H9 (cell line): Measurements from ENCODE around the gene TENM3. TPM values are rescaled to one million over a fixed set of nuclear protein-coding genes. Genes with fewer than 3 reads are reported as not detected.

ENCODE experiments used
- DNase-seq: peaks from one replicate; pipeline ENCODE4 v3.0.0-alpha.2; 2017
- H2AFZ ChIP-seq: one replicate; pipeline ENCODE4 v1.6.1; 2013; ENCODE audit warnings: mild to moderate bottlenecking, low read length, control low read depth, moderate library complexity
- H2AK5ac ChIP-seq: 2 replicates; pipeline ENCODE4 v1.6.1; 2013; ENCODE audit warnings: low read length, control low read depth, mixed read lengths; ENCODE audit not compliant: insufficient read length
- H2BK120ac ChIP-seq: one replicate; pipeline ENCODE4 v1.6.1; 2013; ENCODE audit warnings: low read depth, mild to moderate bottlenecking, low read length, control low read depth, inconsistent platforms; ENCODE audit not compliant: poor library complexity, severe bottlenecking
- H2BK12ac ChIP-seq: 2 replicates; pipeline ENCODE4 v1.6.1; 2013; ENCODE audit warnings: low read length, control low read depth, mixed read lengths, low read depth; ENCODE audit not compliant: insufficient read length
- H2BK15ac ChIP-seq: 2 replicates; pipeline ENCODE4 v1.6.1; 2013; ENCODE audit warnings: low read depth, low read length, control low read depth
- H2BK20ac ChIP-seq: one replicate; pipeline ENCODE4 v1.6.1; 2013; ENCODE audit warnings: low read depth, mild to moderate bottlenecking, low read length, control low read depth, inconsistent platforms; ENCODE audit not compliant: poor library complexity, severe bottlenecking
- H2BK5ac ChIP-seq: 2 replicates; pipeline ENCODE4 v1.6.1; 2013; ENCODE audit warnings: low read length, control low read depth, mixed read lengths; ENCODE audit not compliant: insufficient read length
- H3K14ac ChIP-seq: 2 replicates; pipeline ENCODE4 v1.6.1; 2013; ENCODE audit warnings: low read length, control low read depth; ENCODE audit not compliant: insufficient read depth
- H3K18ac ChIP-seq: 2 replicates; pipeline ENCODE4 v1.6.1; 2013; ENCODE audit warnings: low read depth, mild to moderate bottlenecking, mixed read lengths, low read length, control low read depth; ENCODE audit not compliant: insufficient read length
- H3K23ac ChIP-seq: 2 replicates; pipeline ENCODE4 v1.6.1; 2013; ENCODE audit warnings: low read length, control low read depth, mixed read lengths, low read depth; ENCODE audit not compliant: insufficient read length
- H3K23me2 ChIP-seq: 2 replicates; pipeline ENCODE4 v1.6.1; 2013; ENCODE audit warnings: low read depth, mild to moderate bottlenecking, mixed read lengths, low read length, control low read depth; ENCODE audit not compliant: insufficient read length, poor library complexity, severe bottlenecking
- H3K27ac ChIP-seq: 2 replicates; pipeline ENCODE4 v1.5.1; 2013; ENCODE audit warnings: low read length, control low read depth, mixed read lengths, low read depth; ENCODE audit not compliant: insufficient read length
- H3K27me3 ChIP-seq: 2 replicates; pipeline ENCODE4 v1.6.1; 2013; ENCODE audit warnings: low read length, control low read depth, inconsistent platforms; ENCODE audit not compliant: insufficient read depth
- H3K4ac ChIP-seq: 2 replicates; pipeline ENCODE4 v1.6.1; 2013; ENCODE audit warnings: low read depth, mild to moderate bottlenecking, control low read depth, inconsistent platforms, low read length, moderate library complexity
- H3K4me1 ChIP-seq: 2 replicates; pipeline ENCODE4 v1.6.1; 2013; ENCODE audit warnings: low read length, control low read depth, inconsistent platforms; ENCODE audit not compliant: insufficient read depth
- H3K4me2 ChIP-seq: 2 replicates; pipeline ENCODE4 v1.6.1; 2013; ENCODE audit warnings: low read length, control low read depth, mixed read lengths; ENCODE audit not compliant: insufficient read length, insufficient read depth
- H3K56ac ChIP-seq: 2 replicates; pipeline ENCODE4 v1.6.1; 2013; ENCODE audit warnings: low read depth, mild to moderate bottlenecking, mixed read lengths, low read length, control low read depth; ENCODE audit not compliant: insufficient read length
- H3K79me1 ChIP-seq: 2 replicates; pipeline ENCODE4 v1.6.1; 2013; ENCODE audit warnings: low read depth, mild to moderate bottlenecking, moderate library complexity, low read length, control low read depth, inconsistent platforms; ENCODE audit not compliant: insufficient read depth, poor library complexity, severe bottlenecking
- H3K79me2 ChIP-seq: 2 replicates; pipeline ENCODE4 v1.6.1; 2013; ENCODE audit warnings: low read length, control low read depth, inconsistent platforms; ENCODE audit not compliant: insufficient read depth
- H3K9ac ChIP-seq: 2 replicates; pipeline ENCODE4 v1.6.1; 2013; ENCODE audit warnings: low read length, control low read depth, mixed read lengths; ENCODE audit not compliant: insufficient read length; ENCODE audit errors: extremely low read depth
- H3K9me3 ChIP-seq: one replicate; pipeline ENCODE4 v1.6.1; 2013; ENCODE audit warnings: low read depth, low read length, inconsistent platforms; ENCODE audit not compliant: control insufficient read depth
- H3T11ph ChIP-seq: one replicate; pipeline ENCODE4 v1.6.1; 2013; ENCODE audit warnings: mild to moderate bottlenecking, low read length, control low read depth, inconsistent platforms
- H4K20me1 ChIP-seq: one replicate; pipeline ENCODE4 v1.6.1; 2013; ENCODE audit not compliant: control insufficient read depth, insufficient read length, insufficient read depth
- H4K5ac ChIP-seq: 2 replicates; pipeline ENCODE4 v1.6.1; 2013; ENCODE audit warnings: low read depth, mild to moderate bottlenecking, mixed read lengths, low read length, control low read depth; ENCODE audit not compliant: insufficient read length
- H4K8ac ChIP-seq: replicated peaks from 2 replicates; pipeline ENCODE4 v1.6.1; 2013; ENCODE audit warnings: low read length, control low read depth, mixed read lengths, low read depth; ENCODE audit not compliant: insufficient read length
- H4K91ac ChIP-seq: 2 replicates; pipeline ENCODE4 v1.6.1; 2013; ENCODE audit warnings: low read depth, mild to moderate bottlenecking, moderate library complexity, mixed read lengths, low read length, control low read depth; ENCODE audit not compliant: insufficient read length
- H3K27ac Mint-ChIP-seq, 3 experiments: 2 replicates in 2 of 3; 3 replicates in 1 of 3; pipeline ENCODE4 v1.8.0; 2020 to 2021; ENCODE audit warnings: mixed read lengths in 3 of 3, mild to moderate bottlenecking in 1 of 3, moderate library complexity in 1 of 3
- H3K27me3 Mint-ChIP-seq: 2 replicates; pipeline ENCODE4 v1.8.0; 2021; ENCODE audit warnings: low read depth, mild to moderate bottlenecking, moderate library complexity, mixed read lengths
- H3K36me3 Mint-ChIP-seq, 3 experiments: 2 replicates in 2 of 3; 3 replicates in 1 of 3; pipeline ENCODE4 v1.8.0; 2020 to 2021; ENCODE audit warnings: low read depth in 3 of 3, mixed read lengths in 3 of 3; ENCODE audit not compliant: insufficient read depth in 1 of 3
- H3K4me1 Mint-ChIP-seq, 2 experiments: 2 replicates each; pipeline ENCODE4 v1.8.0; 2020; ENCODE audit warnings: mixed read lengths in 2 of 2
- H3K4me3 Mint-ChIP-seq, 2 experiments: 2 replicates in 1 of 2; 3 replicates in 1 of 2; pipeline ENCODE4 v1.8.0; 2020 to 2021; ENCODE audit warnings: mild to moderate bottlenecking in 2 of 2, mixed read lengths in 2 of 2, moderate library complexity in 1 of 2
- H3K9me3 Mint-ChIP-seq, 2 experiments: 2 replicates in 1 of 2; 3 replicates in 1 of 2; pipeline ENCODE4 v1.8.0; 2020; ENCODE audit warnings: mild to moderate bottlenecking in 2 of 2, mixed read lengths in 2 of 2, moderate library complexity in 1 of 2
- CTCF ChIP-seq: fragments of 200-600 bp; sonication (generic); conservative IDR thresholded peaks from 3 replicates; pipeline ENCODE4 v1.8.0; 2021; ENCODE audit warnings: antibody characterized with exemption, mild to moderate bottlenecking
- WGBS: extraction: QIAGEN DNeasy Blood & Tissue Kit; methylation state at CpG from one replicate; pipeline ENCODE4 v1.1.7; 2013; ENCODE audit warnings: missing lambda C conversion rate, low lambda C conversion rate, mixed read lengths; ENCODE audit not compliant: insufficient read length; ENCODE audit errors: extremely low coverage; 5-methylcytosine and 5-hydroxymethylcytosine counted together
- total RNA-seq: library from RNA; stranded (reverse); gene quantifications from 2 replicates; pipeline ENCODE4 v1.2.1, GENCODE V29; 2021

Gene TENM3
- total RNA-seq, 1 experiment from 2014 or later = 49.6 TPM

- Mint-ChIP-seq H3K4me1 (peaks cover 33 to 45% of the 10 kb centered on the region in 2 experiments), H3K27me3 (peaks cover 16% of the 10 kb centered on the region), H3K27ac (peak overlapping the region in 2 of 3 experiments; percentile 25 to 72; a peak in 1 of 7 replicates), H3K9me3 (no peaks in the 10 kb centered on the region), H3K36me3 (no peaks in the 10 kb centered on the region), H3K4me3 (peak overlapping the region; percentile 85 to 90)
- Histone ChIP-seq H2BK5ac (no peak overlapping the region), H2BK20ac (no peak overlapping the region), H3K4me2 (peak overlapping the region; percentile 99), H3K79me2 (peaks cover 2% of the 10 kb centered on the region; the same call in 1 of the 2 replicates), H3K14ac (peak overlapping the region; percentile 71; the same call in 1 of the 2 replicates), H3K56ac (no peak overlapping the region), H4K5ac (no peak overlapping the region), H2BK15ac (no peak overlapping the region), H3K9me3 (no peaks in the 10 kb centered on the region), H4K8ac (no peak overlapping the region), H3K79me1 (no peaks in the 10 kb centered on the region), H3K18ac (no peak overlapping the region), H3K4ac (no peak overlapping the region), H3K23me2 (peaks cover 6% of the 10 kb centered on the region), H3K4me1 (no peaks in the 10 kb centered on the region), H2AFZ (no peak overlapping the region), H2AK5ac (no peak overlapping the region), H3K27ac (no peak overlapping the region), H4K20me1 (no peaks in the 10 kb centered on the region), H2BK12ac (no peak overlapping the region), H3T11ph (no peak overlapping the region), H3K9ac (peak overlapping the region; percentile 25), H3K27me3 (no peaks in the 10 kb centered on the region), H4K91ac (no peak overlapping the region), H2BK120ac (no peak overlapping the region), H3K23ac (no peak overlapping the region)
- no CpG with 5 or more reads among the region's 113 CpGs for WGBS
- peak; percentile 95 for DNase-seq
- TF ChIP-seq CTCF = no peak
These were observed 205.3 kb downstream of the TENM3 start for GRCh38 chr4:182448281-182449151.
